K562 (cell line): ENCODE data around the gene TNFAIP3. TPM values are rescaled to one million over a fixed set of nuclear protein-coding genes. Genes with fewer than 3 reads are reported as not detected.

Experiments used
- BMI1 ChIP-seq: fragments of 150-350 bp; IDR thresholded peaks from 2 replicates; pipeline ENCODE4 v1.6.1; 2014; ENCODE audit warnings: low read length
- BRCA1 ChIP-seq, 2 experiments: fragments of 450-650 bp in 1 of 2; sonication (generic) in 1 of 2; formaldehyde crosslinking in 1 of 2; IDR thresholded peaks; 2 replicates each; pipeline versions ENCODE4 v1.5.0 to v1.6.1; 2017 to 2020; ENCODE audit warnings: mild to moderate bottlenecking in 1 of 2, missing genetic modification reagents in 1 of 2
- CBX2 ChIP-seq: fragments of 200-600 bp; sonication (generic); IDR thresholded peaks from one replicate; pipeline ENCODE4 v1.6.1; 2012; ENCODE audit warnings: mild to moderate bottlenecking, low read length, inconsistent platforms; ENCODE audit not compliant: insufficient read depth, poor library complexity, severe bottlenecking
- CTBP1 ChIP-seq: fragments of 450-650 bp; IDR thresholded peaks from 2 replicates; pipeline ENCODE4 v1.6.1; 2016; ENCODE audit warnings: borderline replicate concordance
- JUND ChIP-seq, 2 experiments: IDR thresholded peaks; 2 replicates in 1 of 2; 3 replicates in 1 of 2; pipeline ENCODE4 v1.6.1; 2011; ENCODE audit warnings: borderline replicate concordance in 2 of 2, low read depth in 2 of 2, low read length in 2 of 2, improper control_type of control experiment in 1 of 2, missing biosample characterization in 1 of 2, missing genetic modification characterization in 1 of 2, missing genetic modification reagents in 1 of 2
- PHTF2 ChIP-seq: fragments of 250-450 bp; sonication (Bioruptor Pico); IDR thresholded peaks from 2 replicates; pipeline ENCODE4 v1.5.0; 2021; ENCODE audit warnings: mild to moderate bottlenecking
- RBM25 ChIP-seq: fragments of 200-400 bp; formaldehyde crosslinking; IDR thresholded peaks from 2 replicates; pipeline ENCODE4 v1.6.1; 2018; ENCODE audit warnings: low read length, low read depth, moderate library complexity; ENCODE audit not compliant: severe bottlenecking
- SMAD3 ChIP-seq: fragments of 450-650 bp; formaldehyde crosslinking; conservative IDR thresholded peaks from 2 replicates; pipeline ENCODE4 v1.4.0; 2020; ENCODE audit warnings: mild to moderate bottlenecking
- SOX6 ChIP-seq: fragments of 450-650 bp; IDR thresholded peaks from 2 replicates; pipeline ENCODE4 v1.6.1; 2014; ENCODE audit warnings: mild to moderate bottlenecking
- TAL1 ChIP-seq: fragments of 450-650 bp; IDR thresholded peaks from 2 replicates; pipeline ENCODE4 v1.6.1; 2016; ENCODE audit warnings: mild to moderate bottlenecking
- ZNF239 ChIP-seq: fragments of 250-450 bp; sonication (Bioruptor Pico); IDR thresholded peaks from 2 replicates; pipeline ENCODE4 v1.4.0; 2020; ENCODE audit warnings: mild to moderate bottlenecking
- polyA plus RNA-seq, 8 experiments: library from polyadenylated mRNA; depleted of rRNA in 4 of 8; stranded (reverse) in 5 of 8; unstranded in 3 of 8; fragments of >200 nt; fragmentation: Nextera tagmentation in 2 of 8; fragmentation: Illumina TruSeq in 1 of 8; extraction: Ambion mirVana in 2 of 8; extraction: Trizol in 1 of 8; gene quantifications; 2 replicates each; pipeline versions ENCODE4 v1.2.1 to v1.2.3, GENCODE V29; 2011 to 2014; ENCODE audit warnings: inconsistent platforms in 1 of 8, missing spikeins in 1 of 8
- total RNA-seq, 7 experiments: library from RNA; depleted of rRNA in 6 of 7; stranded (reverse); fragments of >200 nt in 6 of 7; fragmentation: Illumina TruSeq in 2 of 7; extraction: Trizol in 2 of 7; gene quantifications; 2 replicates each; pipeline versions ENCODE4 v1.2.1 to v1.2.3, GENCODE V29; 2011 to 2021; ENCODE audit warnings: low replicate concordance in 1 of 7
- TF ChIP-seq, protein P1 (sequence below): fragments of 200-400 bp; formaldehyde crosslinking; IDR thresholded peaks from 2 replicates; pipeline ENCODE4 v1.6.1; 2017; ENCODE audit warnings: mild to moderate bottlenecking, low read depth, low read length, moderate library complexity
- TF ChIP-seq, protein P2 (sequence below): fragments of 250-450 bp; sonication (Bioruptor Pico); IDR thresholded peaks from 2 replicates; pipeline ENCODE4 v1.5.0; 2020; ENCODE audit warnings: mild to moderate bottlenecking, borderline replicate concordance
- TF ChIP-seq, protein P3 (sequence below): sonication (generic); formaldehyde crosslinking; IDR thresholded peaks from 2 replicates; pipeline ENCODE4 v1.8.0; 2022; ENCODE audit warnings: missing genetic modification reagents, mild to moderate bottlenecking, borderline replicate concordance
- TF ChIP-seq, protein P4 (sequence below): sonication (generic); formaldehyde crosslinking; IDR thresholded peaks from 2 replicates; pipeline ENCODE4 v1.9.0; 2022; ENCODE audit warnings: mild to moderate bottlenecking, missing genetic modification reagents

TNFAIP3 gene
- total and polyA plus RNA-seq, 9 of the 15 experiments (the other 6 are each of a cell fraction or from before 2014, with no cell fraction given), result 0.79 to 17.0 (median 6.4) TPM

DNA sequence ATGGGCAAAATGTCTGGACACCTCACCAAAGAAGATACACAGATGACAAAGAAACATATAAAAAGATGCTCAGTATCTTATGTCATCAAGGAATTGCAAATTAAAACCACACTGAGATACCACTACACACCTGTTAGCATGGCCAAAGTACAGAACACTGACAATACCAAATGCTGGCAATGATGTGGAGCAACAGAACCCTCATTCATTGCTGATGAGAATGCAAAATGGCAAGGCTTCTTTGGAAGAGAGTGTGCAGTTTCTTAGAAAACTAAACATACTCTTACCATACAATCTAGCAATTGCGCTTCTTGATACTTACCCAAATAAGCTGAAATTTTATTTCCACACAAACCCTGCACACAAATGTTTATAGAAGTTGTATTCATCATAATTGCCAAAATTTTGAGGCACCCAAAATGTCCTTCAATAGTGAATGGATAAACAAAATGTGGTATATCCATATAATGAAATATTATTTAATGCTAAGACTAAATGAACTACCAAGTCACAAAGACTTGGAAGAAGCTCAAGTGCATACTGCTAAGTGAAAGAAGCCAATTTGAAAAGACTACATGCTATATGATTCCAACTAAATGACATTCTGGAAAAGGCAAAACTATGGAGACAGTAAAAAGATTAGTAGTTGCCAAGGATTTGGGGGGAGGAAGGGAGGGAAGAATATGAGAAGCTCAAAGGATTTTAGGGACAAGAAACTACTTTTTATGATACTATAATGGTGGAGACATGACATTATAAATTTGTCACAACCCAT is 50.7 kb downstream of the TNFAIP3 start (continued):
- TF ChIP-seq, protein P1, sequence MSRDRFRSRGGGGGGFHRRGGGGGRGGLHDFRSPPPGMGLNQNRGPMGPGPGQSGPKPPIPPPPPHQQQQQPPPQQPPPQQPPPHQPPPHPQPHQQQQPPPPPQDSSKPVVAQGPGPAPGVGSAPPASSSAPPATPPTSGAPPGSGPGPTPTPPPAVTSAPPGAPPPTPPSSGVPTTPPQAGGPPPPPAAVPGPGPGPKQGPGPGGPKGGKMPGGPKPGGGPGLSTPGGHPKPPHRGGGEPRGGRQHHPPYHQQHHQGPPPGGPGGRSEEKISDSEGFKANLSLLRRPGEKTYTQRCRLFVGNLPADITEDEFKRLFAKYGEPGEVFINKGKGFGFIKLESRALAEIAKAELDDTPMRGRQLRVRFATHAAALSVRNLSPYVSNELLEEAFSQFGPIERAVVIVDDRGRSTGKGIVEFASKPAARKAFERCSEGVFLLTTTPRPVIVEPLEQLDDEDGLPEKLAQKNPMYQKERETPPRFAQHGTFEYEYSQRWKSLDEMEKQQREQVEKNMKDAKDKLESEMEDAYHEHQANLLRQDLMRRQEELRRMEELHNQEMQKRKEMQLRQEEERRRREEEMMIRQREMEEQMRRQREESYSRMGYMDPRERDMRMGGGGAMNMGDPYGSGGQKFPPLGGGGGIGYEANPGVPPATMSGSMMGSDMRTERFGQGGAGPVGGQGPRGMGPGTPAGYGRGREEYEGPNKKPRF, result no peak
- TF ChIP-seq, protein P2, sequence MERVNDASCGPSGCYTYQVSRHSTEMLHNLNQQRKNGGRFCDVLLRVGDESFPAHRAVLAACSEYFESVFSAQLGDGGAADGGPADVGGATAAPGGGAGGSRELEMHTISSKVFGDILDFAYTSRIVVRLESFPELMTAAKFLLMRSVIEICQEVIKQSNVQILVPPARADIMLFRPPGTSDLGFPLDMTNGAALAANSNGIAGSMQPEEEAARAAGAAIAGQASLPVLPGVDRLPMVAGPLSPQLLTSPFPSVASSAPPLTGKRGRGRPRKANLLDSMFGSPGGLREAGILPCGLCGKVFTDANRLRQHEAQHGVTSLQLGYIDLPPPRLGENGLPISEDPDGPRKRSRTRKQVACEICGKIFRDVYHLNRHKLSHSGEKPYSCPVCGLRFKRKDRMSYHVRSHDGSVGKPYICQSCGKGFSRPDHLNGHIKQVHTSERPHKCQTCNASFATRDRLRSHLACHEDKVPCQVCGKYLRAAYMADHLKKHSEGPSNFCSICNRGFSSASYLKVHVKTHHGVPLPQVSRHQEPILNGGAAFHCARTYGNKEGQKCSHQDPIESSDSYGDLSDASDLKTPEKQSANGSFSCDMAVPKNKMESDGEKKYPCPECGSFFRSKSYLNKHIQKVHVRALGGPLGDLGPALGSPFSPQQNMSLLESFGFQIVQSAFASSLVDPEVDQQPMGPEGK (CRISPR knock-in tag), result 0 out of 2 replicates have a peak, but pooled peaks have one; percentile 10
- TF ChIP-seq SOX6 (no peak), TAL1 (no peak), BRCA1 (IDR thresholded peaks at IDR 0.05) (no peak), BRCA1 (CRISPR knock-in tag; IDR thresholded peaks at IDR 0.05) (no peak), SMAD3 (CRISPR knock-in tag) (no peak), CTBP1 (no peak), BMI1 (no peak), PHTF2 (CRISPR knock-in tag) (no peak), JUND (IDR thresholded peaks at IDR 0.05; ENCODE audit: borderline replicate concordance, low read depth, low read length) (no peak), JUND (tag; IDR thresholded peaks at IDR 0.05; ENCODE audit: borderline replicate concordance, low read depth, low read length) (no peak), ZNF239 (CRISPR knock-in tag) (no peak), CBX2 (no peak), RBM25 (peak; percentile 59)
- TF ChIP-seq, protein P3, sequence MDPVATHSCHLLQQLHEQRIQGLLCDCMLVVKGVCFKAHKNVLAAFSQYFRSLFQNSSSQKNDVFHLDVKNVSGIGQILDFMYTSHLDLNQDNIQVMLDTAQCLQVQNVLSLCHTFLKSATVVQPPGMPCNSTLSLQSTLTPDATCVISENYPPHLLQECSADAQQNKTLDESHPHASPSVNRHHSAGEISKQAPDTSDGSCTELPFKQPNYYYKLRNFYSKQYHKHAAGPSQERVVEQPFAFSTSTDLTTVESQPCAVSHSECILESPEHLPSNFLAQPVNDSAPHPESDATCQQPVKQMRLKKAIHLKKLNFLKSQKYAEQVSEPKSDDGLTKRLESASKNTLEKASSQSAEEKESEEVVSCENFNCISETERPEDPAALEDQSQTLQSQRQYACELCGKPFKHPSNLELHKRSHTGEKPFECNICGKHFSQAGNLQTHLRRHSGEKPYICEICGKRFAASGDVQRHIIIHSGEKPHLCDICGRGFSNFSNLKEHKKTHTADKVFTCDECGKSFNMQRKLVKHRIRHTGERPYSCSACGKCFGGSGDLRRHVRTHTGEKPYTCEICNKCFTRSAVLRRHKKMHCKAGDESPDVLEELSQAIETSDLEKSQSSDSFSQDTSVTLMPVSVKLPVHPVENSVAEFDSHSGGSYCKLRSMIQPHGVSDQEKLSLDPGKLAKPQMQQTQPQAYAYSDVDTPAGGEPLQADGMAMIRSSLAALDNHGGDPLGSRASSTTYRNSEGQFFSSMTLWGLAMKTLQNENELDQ, result no peak
- TF ChIP-seq, protein P4, sequence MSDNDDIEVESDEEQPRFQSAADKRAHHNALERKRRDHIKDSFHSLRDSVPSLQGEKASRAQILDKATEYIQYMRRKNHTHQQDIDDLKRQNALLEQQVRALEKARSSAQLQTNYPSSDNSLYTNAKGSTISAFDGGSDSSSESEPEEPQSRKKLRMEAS (CRISPR knock-in tag), result no peak
